ENCODE data around the gene GMPPB. TPM values are rescaled to one million over a fixed set of nuclear protein-coding genes. Genes with fewer than 3 reads are reported as not detected.
A peak's percentile ranks its signal among the peaks of the same experiment; 100 is the strongest.
"Not testable (repeated sequence)": the region's sequence is repeated elsewhere in the genome, so short reads cannot be mapped to it uniquely, and the experiment has no call there.

The GMPPB gene
- total RNA-seq, 1 donor from 2014 or later = 21.2 TPM

DNA sequence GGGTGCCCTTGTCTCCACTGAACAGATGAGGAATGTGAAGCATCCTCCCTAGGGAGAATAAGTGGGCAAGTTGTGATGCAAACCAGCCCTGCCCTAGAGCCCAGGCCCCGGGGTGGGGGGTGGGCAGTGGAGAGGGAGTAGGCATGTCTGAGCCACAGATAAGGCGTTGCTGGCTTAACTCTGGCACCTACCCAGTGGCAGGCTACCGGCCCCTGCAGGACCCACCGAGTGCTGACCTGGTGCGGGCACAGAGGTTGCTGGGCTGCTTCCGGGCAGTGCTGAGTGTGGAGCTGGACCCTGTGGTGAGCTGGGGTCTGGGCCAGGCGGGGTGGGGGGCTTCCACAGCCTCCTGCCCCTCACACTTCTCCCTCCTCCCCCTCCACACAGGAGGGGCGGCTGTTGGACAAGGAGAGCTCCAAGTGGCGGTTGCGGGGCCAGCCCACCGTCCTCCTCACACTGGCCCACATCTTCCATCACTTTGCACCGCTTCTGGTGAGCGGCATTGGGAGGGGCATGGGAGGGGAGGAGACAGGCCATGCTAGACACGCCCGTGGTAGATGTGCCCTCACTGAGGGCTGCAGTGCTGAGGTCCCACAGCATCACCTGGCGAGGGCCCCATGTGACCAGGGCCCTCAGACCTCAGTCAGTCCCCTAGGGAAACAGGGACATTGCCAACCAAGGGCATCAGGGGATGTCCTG, 24.3 kb downstream of the GMPPB start:
- TF ChIP-seq, protein P1, sequence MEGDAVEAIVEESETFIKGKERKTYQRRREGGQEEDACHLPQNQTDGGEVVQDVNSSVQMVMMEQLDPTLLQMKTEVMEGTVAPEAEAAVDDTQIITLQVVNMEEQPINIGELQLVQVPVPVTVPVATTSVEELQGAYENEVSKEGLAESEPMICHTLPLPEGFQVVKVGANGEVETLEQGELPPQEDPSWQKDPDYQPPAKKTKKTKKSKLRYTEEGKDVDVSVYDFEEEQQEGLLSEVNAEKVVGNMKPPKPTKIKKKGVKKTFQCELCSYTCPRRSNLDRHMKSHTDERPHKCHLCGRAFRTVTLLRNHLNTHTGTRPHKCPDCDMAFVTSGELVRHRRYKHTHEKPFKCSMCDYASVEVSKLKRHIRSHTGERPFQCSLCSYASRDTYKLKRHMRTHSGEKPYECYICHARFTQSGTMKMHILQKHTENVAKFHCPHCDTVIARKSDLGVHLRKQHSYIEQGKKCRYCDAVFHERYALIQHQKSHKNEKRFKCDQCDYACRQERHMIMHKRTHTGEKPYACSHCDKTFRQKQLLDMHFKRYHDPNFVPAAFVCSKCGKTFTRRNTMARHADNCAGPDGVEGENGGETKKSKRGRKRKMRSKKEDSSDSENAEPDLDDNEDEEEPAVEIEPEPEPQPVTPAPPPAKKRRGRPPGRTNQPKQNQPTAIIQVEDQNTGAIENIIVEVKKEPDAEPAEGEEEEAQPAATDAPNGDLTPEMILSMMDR (IDR thresholded peaks at IDR 0.05; ENCODE audit: partially characterized antibody, unreplicated experiment) = no peak
- Mint-ChIP-seq H3K27ac (ENCODE audit: unreplicated experiment) (no peak overlapping the region), H3K4me3 (ENCODE audit: unreplicated experiment) (no peak overlapping the region), H3K9me3 (ENCODE audit: unreplicated experiment) (no peaks in the 10 kb centered on the region), H3K27me3 (ENCODE audit: unreplicated experiment) (peaks cover 5% of the 10 kb centered on the region), H3K4me1 (ENCODE audit: low read depth, unreplicated experiment) (no peaks in the 10 kb centered on the region), H3K36me3 (ENCODE audit: unreplicated experiment) (no peaks in the 10 kb centered on the region)
- no peak for DNase-seq

DNA sequence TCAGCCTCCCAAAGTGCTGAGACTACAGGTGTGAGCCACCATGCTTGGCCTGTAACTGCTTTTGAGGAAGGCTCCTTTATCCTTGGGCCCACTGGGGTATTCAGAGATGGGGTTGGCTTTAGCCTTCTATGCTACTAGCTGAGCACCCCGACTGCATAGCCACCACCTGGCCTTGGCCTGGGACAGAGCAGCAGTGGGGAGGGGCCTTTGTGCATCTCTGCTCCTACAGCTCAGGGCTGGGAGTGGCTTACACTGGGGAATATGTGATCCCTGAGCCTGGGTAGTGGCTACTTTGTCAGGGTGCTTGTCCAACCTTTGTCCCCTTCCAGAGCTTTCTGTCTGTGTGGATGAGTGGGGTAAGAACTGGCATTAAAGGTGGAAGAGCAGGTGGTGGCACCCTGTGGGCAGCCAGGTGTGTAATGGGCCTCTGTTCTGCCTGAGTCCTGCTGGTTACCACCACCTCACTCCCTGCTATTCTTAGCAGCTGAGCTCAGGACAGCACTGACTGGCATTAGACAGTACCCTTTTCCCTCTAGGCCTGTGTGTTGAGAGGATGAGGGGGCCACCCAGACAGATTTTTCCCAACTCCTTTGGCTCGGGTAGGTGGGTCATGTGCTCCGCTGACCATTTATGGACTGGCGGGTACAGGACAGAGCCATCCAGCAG, 28.3 kb downstream of the GMPPB start:
- H3K27ac Mint-ChIP-seq (ENCODE audit: unreplicated experiment); DNase-seq; H3K36me3 Mint-ChIP-seq (ENCODE audit: unreplicated experiment); H3K4me3 Mint-ChIP-seq (ENCODE audit: unreplicated experiment); H3K4me1 Mint-ChIP-seq (ENCODE audit: low read depth, unreplicated experiment); H3K9me3 Mint-ChIP-seq (ENCODE audit: unreplicated experiment); H3K27me3 Mint-ChIP-seq (ENCODE audit: unreplicated experiment): not testable (repeated sequence)

DNA sequence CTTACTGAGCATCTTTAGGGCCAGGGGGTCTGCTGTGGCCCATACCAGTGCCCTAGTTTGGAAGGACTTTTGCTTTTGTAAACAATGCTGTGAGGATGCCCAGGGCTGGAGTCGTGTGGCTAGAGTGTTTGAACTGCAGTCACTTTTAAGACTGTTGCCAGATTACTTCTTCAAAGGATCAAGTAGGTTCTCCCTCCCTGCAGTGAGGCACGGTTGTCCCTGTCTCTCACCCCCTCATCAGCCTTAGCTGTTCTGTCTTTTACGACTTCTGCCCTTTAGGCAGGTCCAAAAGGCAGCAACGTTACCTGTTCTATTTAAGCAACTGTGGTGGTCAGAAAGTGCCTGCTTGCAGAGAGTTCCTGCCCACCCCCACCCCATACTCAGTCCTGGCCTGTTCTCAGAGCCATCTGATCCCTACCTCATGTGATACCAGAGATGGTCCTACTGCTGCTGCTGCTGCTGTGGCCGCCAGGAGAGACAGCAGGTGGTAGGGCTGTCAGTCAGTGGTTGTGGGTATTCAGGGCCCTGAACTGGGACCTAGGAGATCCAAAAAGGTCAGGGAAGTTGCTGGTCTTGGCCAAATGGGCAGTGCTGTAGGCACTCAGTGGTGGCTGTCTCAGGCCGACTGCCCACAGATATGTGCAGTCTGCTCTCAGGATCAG, 29.2 kb downstream of the GMPPB start:
- not testable (repeated sequence) for H3K36me3 Mint-ChIP-seq (ENCODE audit: unreplicated experiment); H3K27ac Mint-ChIP-seq (ENCODE audit: unreplicated experiment); H3K4me1 Mint-ChIP-seq (ENCODE audit: low read depth, unreplicated experiment); H3K27me3 Mint-ChIP-seq (ENCODE audit: unreplicated experiment); DNase-seq; H3K9me3 Mint-ChIP-seq (ENCODE audit: unreplicated experiment); H3K4me3 Mint-ChIP-seq (ENCODE audit: unreplicated experiment)

DNA sequence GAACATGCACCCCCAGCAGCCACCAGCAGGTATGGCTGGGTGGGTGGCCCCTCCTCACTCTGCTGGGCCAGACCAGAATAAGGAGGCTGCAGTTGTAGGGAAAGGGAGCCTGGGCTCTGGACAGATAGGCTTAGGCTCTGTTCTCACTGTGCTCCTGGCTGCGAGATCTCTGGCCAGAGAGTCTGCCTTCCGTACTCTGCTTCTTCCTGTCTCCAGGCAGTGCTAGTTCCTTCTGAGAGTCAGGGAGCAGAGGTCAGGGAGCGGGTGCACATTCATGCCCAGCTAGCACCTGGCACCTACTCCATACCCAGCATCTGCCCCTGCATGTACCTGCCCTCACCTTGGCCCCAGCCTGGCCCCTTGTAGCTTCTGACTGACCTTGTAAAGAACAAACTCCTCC, 32.3 kb downstream of the GMPPB start:
- not testable (repeated sequence) for H3K9me3 Mint-ChIP-seq (ENCODE audit: unreplicated experiment); H3K4me1 Mint-ChIP-seq (ENCODE audit: low read depth, unreplicated experiment); H3K36me3 Mint-ChIP-seq (ENCODE audit: unreplicated experiment); H3K4me3 Mint-ChIP-seq (ENCODE audit: unreplicated experiment); H3K27ac Mint-ChIP-seq (ENCODE audit: unreplicated experiment); DNase-seq
- H3K27me3 Mint-ChIP-seq (ENCODE audit: unreplicated experiment) = peaks cover 11% of the 10 kb centered on the region

- not testable (repeated sequence) for H3K9me3 Mint-ChIP-seq (ENCODE audit: unreplicated experiment); H3K27ac Mint-ChIP-seq (ENCODE audit: unreplicated experiment); H3K4me1 Mint-ChIP-seq (ENCODE audit: low read depth, unreplicated experiment); DNase-seq; H3K36me3 Mint-ChIP-seq (ENCODE audit: unreplicated experiment)
- peaks cover 11% of the 10 kb centered on the region for H3K27me3 Mint-ChIP-seq (ENCODE audit: unreplicated experiment)
- H3K4me3 Mint-ChIP-seq (ENCODE audit: unreplicated experiment) = peak overlapping the region; percentile 57
Observed at GRCh38 chr3:49690856-49691255, 32.9 kb downstream of the GMPPB start.

DNA sequence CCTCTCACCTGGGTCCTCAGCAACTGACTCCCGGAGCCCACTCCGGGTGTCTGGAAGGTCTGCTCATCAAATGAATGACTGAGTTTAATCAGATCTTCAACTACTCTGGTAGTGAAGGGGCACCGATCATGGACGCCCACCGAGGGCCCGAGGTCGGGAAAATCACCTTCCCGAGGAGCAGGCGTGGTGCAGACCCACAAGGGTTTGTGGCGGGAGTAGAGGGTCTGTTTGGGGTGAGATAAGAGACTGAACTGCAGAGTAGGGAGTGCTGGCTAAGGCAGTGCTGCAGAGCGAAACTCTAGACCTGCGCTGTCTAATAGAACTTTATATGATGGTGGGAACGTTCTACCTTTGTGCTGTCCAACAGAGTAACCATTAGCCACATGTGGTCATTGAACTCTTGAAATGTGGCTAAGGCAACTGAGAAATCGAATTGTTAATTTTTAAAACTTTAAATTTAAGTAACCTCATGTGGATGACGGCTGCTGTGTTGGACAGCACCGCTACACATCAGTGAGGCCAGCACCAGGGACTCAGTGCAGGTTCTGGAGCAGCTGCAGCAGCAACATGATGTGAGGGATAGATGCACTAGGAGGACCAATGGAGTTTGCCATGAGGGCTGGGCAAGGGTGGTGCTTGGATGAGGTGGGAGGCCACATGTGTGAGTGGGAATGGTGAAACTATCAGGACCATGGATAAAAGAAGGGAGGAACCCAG, 33.7 kb downstream of the GMPPB start:
- DNase-seq; H3K36me3 Mint-ChIP-seq (ENCODE audit: unreplicated experiment); H3K9me3 Mint-ChIP-seq (ENCODE audit: unreplicated experiment); H3K4me1 Mint-ChIP-seq (ENCODE audit: low read depth, unreplicated experiment): not testable (repeated sequence)
- Mint-ChIP-seq H3K27ac (ENCODE audit: unreplicated experiment) (peak overlapping the region; percentile 85), H3K27me3 (ENCODE audit: unreplicated experiment) (peaks cover 14% of the 10 kb centered on the region), H3K4me3 (ENCODE audit: unreplicated experiment) (peak overlapping the region; percentile 100)

DNA sequence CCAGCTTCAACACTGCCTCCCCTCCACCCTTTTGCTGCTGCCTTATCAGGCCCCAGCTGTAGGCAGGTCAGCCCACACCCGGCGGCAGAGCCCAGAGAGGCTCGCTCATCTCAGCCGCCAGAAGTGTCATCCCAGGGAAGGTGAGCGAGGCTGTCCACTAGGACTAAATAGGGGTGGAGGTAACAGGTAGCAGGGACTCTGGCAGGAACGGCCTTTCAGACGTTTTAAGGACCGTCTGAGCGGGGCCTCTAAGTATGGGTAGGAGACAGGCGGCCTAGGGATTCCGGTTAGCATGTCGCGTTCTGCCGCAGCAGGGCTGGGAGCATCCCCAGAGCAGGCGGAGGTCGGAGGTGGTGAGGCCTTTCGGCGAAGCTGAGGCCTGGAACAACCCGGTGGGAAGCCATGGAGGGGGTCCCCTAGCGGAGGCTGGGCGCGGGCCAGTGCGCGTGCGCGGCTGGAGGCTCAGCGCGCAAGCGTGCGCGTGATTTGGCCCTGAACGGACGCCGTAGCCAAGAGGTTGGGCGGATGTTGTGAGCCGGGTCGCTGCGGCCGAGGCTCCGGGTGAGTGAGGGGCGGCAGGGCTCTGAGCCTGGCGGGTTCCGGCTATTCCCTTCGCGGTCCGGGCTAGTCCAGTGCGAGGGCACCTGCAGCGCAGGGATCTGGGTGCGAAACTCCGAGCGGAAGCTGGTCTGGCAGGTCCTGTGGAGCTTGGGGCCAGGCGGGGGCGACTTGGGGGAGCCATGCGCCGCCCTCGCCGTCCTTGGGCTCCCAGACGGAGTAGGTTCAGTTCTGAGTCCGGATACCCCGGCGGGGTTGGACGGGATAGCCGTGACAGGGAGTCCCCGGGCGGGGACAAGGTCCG, 34.5 kb downstream of the GMPPB start, which contains the start of the genes MST1 and RNF123:
Gene MST1, minus strand, starts transcription at position 429 of the 862 bp plus-strand sequence. CDS start 783 bp downstream, outside the sequence.
Gene RNF123, plus strand, starts transcription at position 512 of the 862 bp plus-strand sequence. CDS start 1,609 bp downstream, outside the sequence.
- Mint-ChIP-seq H3K4me1 (ENCODE audit: low read depth, unreplicated experiment) (peaks cover 10% of the 10 kb centered on the region), H3K36me3 (ENCODE audit: unreplicated experiment) (no peaks in the 10 kb centered on the region), H3K27me3 (ENCODE audit: unreplicated experiment) (peaks cover 14% of the 10 kb centered on the region), H3K27ac (ENCODE audit: unreplicated experiment) (peak within 1 kb of the TSS; percentile 94), H3K9me3 (ENCODE audit: unreplicated experiment) (peaks cover 3% of the 10 kb centered on the region), H3K4me3 (ENCODE audit: unreplicated experiment) (peak within 1 kb of the TSS; percentile 100)
- TF ChIP-seq, protein P1 (IDR thresholded peaks at IDR 0.05; ENCODE audit: partially characterized antibody, unreplicated experiment) = peak; percentile 26
- peak; percentile 98 for DNase-seq

- DNase-seq; H3K4me1 Mint-ChIP-seq (ENCODE audit: low read depth, unreplicated experiment); H3K36me3 Mint-ChIP-seq (ENCODE audit: unreplicated experiment); H3K9me3 Mint-ChIP-seq (ENCODE audit: unreplicated experiment): not testable (repeated sequence)
- H3K27ac Mint-ChIP-seq (ENCODE audit: unreplicated experiment) = peak overlapping the region; percentile 94
- peak overlapping the region; percentile 100 for H3K4me3 Mint-ChIP-seq (ENCODE audit: unreplicated experiment)
- peaks cover 14% of the 10 kb centered on the region for H3K27me3 Mint-ChIP-seq (ENCODE audit: unreplicated experiment)
Observed at GRCh38 chr3:49688338-49689045, 35.3 kb downstream of the GMPPB start.
